CD4-positive, alpha-beta T cell treated with Interleukin-2 at 100 ng/mL for 4 hours (primary cell): ENCODE data around the gene RIPK4.

Source experiments
- DNase-seq: peaks from one replicate; pipeline ENCODE4 v3.0.0-alpha.2; 2020; ENCODE audit warnings: low spot score

RIPK4 gene

DNA sequence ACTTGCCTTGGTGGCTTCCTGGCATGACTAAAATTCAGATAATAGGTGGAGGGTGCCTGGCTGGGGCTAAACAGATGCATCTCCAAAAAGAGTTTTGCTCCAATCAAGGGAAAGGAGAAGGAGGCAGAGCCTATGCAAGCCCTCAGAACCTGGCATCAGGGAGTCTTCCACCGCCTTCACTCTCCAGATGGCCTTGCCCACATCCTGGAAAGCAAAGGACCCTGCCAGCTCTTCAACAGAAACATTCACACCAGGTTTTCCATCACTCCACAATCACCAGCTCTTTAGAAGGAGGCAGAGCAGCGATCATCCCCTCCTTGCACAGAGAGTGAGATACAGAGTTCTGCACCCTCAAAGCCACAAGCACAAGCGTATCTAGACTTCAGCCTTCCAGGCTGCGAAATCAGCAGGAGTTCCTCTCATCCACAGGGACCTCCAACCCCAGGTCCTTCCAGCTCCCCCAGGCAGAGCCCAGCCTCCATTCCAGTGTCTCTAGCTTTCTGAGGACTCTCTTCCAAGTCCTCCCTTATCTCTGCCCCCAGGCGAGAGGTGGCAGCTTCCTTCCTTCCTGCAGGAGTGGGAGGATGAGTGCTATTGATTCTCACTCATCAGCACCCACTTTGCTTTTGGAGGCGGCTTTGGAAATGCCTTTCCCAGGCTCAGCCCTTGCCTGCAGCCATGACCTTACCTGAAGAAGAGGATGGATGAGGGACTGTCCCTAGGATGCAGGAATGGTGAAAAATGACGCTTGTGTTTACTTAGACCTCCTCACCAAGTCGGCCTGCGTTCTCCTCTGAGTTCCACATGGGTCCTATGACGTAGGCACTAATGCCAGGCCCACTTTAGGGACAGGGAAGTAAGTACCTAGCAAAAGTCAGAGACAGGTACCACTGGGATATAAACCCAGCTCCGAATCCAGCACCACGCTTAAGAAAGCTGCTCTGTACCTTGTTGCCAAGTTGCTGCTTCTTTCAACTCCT lies 75.4 kb downstream of the RIPK4 start:
- no peak for DNase-seq
